ENCODE measurements around the gene TUBA1B. TPM values are rescaled to one million over a fixed set of nuclear protein-coding genes. Genes with fewer than 3 reads are reported as not detected.
A peak's percentile ranks its signal among the peaks of the same experiment; 100 is the strongest.

The TUBA1B gene
- total RNA-seq, 1 experiment from 2014 or later: 4,302 TPM

DNA sequence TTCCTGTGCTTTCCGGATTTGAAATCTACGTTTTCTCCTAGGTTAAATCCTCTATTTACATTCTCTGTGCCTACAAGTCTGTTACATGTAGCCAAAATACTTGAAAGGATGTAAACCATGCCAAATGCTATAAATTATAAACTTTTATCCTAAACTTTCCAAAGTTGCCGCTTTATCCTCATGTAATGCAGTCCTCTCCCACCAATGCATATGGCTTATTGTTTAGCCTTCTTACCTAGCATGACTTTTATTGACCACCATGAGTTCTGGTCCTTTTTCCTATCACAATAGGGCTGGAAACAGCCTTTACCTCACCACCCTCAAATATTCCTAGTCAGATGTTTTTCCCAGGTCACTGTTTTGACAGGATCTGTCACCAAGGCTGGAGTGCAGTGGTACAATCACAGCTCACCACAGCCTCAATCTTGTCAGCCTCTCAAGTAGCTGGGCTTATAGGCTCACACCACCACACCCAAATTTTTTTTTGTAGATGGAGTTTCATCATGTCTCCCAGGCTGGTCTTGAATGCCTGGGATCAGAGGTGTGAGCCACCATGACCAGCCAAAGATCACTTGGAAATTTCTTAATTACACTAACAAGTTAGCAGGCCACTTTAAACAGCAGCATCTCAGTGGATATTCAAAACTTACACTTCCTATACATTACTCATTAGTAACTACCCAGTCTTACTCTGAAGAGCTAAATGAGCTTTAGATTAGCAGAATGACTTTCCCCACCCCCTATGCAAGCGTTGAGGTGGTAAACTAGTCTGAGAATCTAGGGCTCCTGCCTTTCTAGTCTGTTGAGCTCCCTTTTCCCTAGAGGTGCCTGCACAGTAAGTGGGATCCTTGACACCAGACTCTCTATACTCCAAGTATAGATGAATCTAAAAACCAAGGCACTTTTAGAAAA is 4.1 kb downstream of the TUBA1B start:
- DNase-seq (ENCODE audit: low read depth): no peak

DNA sequence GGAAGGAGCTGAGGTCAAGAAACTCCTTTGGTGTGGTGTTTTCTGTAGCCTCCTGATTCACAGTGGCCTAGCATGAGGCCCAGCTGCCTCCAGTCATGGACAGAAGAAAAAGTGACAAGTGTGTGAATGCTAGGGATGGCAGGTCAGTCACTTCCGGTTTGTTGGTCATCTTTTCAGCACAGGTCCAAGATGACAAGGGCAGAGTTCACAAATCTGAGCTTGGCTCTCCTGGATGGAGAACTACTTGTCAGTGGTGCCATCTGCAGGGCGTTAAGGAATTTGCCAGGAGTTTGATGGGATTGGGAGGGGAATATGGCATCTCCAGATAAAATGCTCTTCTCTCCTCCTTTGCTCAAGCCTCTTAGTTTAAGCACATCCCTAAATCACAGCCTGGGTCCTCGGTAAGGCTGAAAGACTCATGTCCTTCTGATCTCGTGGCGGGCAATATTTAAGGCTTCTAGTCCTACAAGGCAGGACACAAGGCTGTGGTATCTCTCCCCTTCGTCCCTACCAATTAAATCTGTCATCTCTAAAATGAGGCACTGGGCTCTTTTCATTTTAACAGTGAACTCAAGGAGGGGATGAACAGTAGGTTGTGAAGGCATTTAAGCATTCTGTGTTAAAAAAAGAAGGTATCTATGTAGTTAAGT is 10.0 kb downstream of the TUBA1B start:
- DNase-seq (ENCODE audit: low read depth): peak; percentile 73

DNA sequence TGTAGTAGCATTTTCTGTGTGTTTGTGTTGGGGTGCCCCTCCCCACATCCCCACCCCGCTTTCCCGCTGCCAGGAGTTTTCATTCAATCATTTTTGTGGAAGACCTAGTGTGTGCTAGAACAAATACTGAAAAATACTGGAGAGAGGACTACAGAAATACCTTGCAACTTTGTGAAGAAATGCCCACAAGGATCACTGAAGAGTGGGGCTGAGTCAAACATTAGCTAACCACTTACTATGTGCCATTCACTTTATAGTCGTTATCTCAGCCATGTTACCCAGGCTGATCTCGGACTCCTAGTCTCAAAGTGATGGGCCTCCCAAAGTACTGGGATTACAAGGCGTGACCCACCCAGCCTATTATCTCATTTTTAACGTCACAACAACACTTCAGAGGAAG is 20.0 kb downstream of the TUBA1B start:
- DNase-seq (ENCODE audit: low read depth): no peak

DNA sequence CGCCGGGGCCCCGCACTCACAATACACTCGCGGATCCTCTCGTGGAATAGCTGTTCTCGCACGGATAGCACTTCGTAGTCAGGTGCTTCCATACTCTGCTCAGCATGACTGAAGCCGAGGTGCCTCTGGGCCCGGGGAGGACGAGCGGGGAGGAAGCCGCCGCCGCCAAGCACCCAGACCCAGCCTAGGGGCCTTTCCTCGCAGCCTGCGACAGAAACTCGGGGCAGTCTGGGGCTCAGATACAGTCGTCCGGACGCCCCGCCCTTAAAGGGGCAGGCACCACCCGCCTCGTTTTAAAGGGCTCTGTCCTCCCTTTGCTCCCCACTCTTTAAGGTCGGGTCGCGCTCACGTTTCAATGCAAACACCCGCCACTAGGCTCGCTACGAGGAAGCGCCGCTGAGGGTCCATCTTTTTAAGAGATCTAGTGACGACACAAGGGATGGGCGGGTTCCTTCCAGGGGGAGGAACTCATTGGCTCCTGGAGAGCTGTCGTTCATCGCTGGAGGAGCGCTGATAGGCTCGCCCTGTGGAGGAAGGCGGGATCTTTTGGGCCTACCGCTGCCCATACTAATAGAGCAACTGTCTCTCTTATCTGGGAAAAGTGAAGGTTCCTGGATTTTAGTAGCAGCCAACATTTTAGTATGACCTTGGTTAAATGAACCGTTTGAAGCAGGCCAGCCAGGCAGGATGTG is 20.6 kb downstream of the TUBA1B start, which contains the start of gene LMBR1L:
Gene LMBR1L, minus strand, starts transcription at position 384 of the 692 bp plus-strand sequence. Its CDS starts 292 bp downstream, at position 92.
- DNase-seq (ENCODE audit: low read depth): peak; percentile 97

GRCh38 chr12:49109641-49110463 is 21.3 kb downstream of the TUBA1B start:
- DNase-seq (ENCODE audit: low read depth): no peak

GRCh38 chr12:49108958-49109404 is 22.2 kb downstream of the TUBA1B start:
- no peak for DNase-seq (ENCODE audit: low read depth)

DNA sequence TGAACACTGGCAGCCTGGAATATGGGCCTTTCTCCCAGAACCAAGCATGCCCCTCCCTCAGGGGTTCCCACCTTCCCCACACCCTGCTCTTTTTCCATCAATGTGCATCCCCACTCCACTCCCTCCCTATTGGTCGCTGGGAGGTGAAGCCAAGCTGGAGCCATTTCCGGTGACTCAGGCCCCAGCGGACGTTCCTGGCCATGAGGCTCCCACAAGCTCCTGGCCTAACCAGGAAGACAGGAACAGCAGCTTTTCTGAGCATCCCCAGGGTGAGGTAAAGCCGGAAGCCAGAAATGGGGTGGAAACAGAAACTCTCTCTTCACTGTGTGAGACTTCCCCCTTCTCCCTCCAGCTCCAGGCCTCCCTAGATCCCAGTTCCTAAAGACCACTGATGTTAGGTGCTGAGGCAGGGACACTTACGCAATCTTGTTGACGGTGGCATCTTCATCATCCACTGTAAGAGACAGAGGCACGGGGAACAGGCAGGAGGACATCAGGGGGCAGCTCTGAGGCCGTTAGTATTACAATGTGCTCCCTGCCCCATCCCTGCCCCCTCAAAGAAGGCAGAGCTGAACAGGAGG is 25.6 kb downstream of the TUBA1B start:
- no peak for DNase-seq (ENCODE audit: low read depth)

- no peak for DNase-seq (ENCODE audit: low read depth)
Measured at GRCh38 chr12:49104822-49105221, 26.4 kb downstream of the TUBA1B start.

DNA sequence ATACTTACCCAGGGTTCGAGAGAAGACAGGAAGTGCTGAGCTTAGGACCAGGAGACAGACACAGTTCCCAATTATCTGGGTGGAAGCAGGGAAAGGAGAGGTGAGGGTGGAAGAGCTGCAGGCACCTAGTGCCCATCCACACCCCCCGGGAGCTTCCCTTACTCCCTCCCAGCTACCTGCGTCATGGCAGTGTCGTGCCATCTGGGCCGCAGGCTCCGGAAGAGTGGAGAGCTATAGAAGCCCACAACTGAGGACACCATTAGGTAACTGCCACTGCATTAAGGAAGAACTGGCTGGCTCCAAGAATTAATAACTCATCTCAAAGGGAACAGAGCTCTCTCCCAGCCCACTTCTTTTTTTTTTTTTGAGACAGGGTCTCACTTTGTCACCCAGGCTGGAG is 30.8 kb downstream of the TUBA1B start:
- DNase-seq (ENCODE audit: low read depth): no peak

DNA sequence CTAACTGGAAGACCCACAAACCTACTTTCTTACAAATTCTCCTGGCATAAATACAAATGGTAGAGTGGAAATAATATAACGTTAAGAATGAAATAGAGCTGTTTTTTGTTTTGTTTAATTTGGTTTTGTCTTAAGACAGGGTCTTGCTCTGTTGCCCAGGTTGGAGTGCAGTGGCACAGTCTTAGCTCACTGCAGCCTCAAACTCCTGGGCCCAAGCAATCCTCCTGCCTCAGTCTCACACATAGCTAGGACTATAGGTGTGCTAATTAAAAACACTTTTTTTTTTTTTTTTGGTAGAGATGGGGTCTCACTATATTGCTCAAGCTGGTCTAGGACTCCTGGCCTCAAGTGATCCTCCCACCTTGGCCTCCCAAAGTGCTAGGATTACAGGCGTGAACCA is 32.5 kb downstream of the TUBA1B start:
- no peak for DNase-seq (ENCODE audit: low read depth)

DNA sequence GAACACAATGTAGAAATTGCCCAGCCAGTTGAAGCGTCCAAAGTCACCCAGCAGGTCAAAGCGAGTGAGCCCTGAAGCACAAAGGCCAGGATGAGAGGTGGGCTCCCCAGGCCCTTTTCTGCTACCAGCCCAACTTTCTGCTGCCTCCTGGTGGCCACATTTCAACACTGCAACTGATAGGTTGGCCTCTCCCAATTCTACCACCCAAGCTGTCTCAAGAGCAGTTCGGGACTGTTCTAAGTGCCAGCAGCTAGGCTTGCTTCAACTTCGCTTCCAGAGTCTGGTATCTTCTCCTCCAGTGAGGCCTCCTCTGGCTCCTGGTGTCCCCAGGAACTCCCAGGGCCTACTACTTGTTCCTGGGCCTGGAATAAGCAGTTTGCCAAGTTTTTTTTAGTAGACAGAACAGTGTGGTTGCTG is 33.2 kb downstream of the TUBA1B start:
- no peak for DNase-seq (ENCODE audit: low read depth)

DNA sequence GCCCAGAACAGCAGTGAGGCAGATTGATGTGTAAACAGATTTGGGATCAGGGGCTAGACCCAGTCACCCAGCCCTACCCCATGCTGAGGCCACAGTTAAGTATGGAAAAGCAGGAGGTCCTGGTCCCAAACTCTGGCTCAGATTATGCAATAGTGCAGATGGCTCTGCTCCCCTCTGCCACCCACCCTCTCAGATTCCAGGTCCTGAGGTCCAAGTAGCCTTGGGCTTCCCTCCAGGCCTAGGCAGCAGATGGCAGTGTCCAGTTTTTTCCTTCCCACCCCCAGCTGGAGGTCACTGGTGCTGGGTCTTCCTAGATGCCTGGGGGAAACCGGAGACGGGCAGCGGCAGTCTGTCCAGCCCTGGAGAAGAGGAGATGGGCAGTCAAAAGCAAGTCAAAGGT is 33.8 kb downstream of the TUBA1B start:
- DNase-seq (ENCODE audit: low read depth): no peak

DNA sequence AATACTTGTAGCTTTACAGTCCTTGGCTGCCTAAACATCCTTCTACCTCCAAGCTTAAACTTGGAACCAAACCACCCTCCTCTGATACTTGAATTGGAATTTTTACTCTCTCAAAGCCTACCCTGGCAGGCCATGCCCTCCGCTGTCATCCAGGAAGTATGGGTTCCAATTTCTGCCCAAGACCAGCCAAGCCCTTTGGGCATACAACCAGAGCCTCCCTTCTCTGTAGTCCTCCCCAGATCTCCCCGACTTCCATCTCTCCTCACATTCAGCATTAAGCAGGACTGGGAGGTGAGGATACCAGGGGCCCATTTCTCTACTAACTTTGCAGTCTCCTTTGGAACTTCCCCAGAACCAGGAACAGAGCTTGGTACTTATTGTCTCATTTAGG is 36.2 kb downstream of the TUBA1B start:
- DNase-seq (ENCODE audit: low read depth): no peak

DNA sequence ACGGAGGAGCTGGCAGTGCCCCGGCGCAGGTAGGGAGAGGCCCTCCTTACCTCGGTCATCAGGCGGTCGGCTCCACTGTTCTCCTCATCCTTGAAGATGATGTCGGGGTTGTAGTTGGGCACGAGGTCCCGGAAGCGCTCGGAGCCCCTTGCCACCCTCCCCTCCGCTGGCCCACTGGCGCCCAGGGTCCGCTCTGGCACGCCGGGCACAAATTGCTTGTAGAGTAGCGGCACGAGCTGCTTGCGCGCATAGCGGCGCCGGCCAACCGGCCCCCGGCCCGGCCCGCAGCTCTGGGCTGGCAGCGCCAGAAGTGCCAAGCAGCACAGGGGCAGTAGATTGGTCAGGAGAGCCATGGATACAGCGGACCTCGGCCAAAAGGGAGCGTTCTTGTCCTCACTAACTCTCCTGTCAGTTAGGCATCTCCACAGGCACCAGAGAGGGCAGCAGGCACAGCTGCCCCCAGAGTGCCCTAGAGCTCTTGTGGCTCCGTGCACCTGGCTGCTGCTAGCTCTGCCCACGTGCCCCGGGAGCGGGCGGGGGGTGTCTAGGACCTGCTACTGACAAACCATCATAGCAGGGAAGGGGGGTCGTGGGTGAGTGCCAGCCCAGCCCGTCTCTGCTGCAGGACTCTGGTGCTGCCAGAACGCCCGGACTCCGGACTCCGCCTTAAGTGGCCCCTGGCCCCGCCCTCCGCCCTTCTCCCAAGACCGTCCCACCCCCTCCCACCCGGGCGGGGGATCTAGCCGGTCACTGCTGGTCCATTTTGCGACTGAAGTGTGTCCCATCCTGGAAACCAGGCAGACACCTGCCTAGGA is 36.8 kb downstream of the TUBA1B start, which contains the start of gene DHH:
Gene DHH, minus strand, starts transcription at position 642 of the 815 bp plus-strand sequence. Its CDS starts 289 bp downstream, at position 353.
- DNase-seq (ENCODE audit: low read depth): no peak

DNA sequence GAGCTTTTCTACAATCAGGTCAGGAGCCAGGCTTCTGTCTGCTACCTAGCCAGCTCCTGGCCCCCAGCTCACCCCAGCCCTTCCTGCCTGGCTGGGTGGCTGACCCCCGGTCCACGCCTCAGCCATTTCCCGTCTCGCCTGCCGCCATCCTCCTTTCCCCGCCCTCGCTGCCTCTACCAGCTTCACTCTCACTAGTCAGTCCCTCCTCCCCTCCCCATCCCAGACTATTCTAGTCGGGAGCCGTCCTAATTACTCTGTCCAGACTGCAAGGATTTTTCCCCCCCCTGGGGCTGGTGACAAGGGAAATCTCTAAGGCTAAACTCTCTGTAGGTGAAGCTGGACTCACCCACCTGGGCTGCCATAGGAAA is 37.4 kb downstream of the TUBA1B start:
- DNase-seq (ENCODE audit: low read depth): no peak

DNA sequence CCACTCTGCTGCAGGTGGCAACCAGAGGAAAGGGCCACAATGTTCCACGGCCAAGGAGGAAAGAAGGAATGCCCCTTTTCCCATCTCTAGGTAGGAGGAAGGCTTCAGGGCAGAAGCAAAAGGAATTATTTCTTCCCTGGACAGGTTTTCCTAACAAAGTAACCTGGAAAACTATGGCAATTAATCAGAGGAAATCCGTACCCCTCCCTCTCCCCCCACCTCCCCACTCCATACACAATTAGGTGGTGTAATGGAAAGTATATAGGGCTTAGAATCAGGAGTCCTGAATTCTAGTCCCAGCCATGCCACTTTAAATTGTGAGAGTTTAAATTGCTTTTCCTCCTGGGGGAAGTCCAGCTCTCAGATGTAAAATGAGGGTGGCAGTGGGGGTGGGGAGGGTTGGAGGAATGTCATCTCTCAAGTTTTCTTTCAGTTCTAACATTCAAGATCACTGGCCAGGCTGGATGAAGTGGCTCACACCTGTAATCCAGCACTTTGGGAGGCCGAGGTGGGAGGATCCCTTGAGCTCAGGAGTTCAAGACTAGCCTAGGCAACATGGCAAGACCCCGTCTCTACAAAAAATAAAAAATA is 38.3 kb downstream of the TUBA1B start:
- no peak for DNase-seq (ENCODE audit: low read depth)

GRCh38 chr12:49092086-49092815 is 38.9 kb downstream of the TUBA1B start:
- DNase-seq (ENCODE audit: low read depth): peak; percentile 64

DNA sequence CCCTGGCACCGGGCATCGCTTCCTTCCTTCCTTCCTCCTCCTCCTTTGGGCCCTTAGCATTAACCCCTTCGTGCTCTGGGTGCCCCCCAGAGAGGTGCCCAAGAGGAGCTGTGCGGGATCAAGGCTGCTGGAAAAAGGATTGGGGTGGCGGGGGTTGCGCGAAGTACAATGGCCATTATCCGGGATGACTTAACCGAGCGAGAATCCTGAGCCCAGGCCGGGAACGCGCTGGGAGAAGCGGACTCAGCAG is 39.4 kb downstream of the TUBA1B start:
- DNase-seq (ENCODE audit: low read depth): no peak
